K562 (cell line): ENCODE data around the gene GPM6B. TPM values are rescaled to one million over a fixed set of nuclear protein-coding genes. Genes with fewer than 3 reads are reported as not detected.

Experiments
- AFF1 ChIP-seq, 2 experiments: fragments of 450-650 bp; IDR thresholded peaks; 2 replicates each; pipeline ENCODE4 v1.6.1; 2018; ENCODE audit warnings: mild to moderate bottlenecking in 2 of 2, low read depth in 1 of 2; ENCODE audit not compliant: partially characterized antibody in 2 of 2
- MAZ ChIP-seq, 2 experiments: fragments of 450-650 bp in 1 of 2; sonication (generic) in 1 of 2; formaldehyde crosslinking; IDR thresholded peaks in 1 of 2; conservative IDR thresholded peaks in 1 of 2; 2 replicates each; pipeline versions ENCODE4 v1.4.0 to v1.5.0; 2020; ENCODE audit warnings: mild to moderate bottlenecking in 1 of 2, missing genetic modification reagents in 1 of 2
- MBD1 ChIP-seq: fragments of 250-450 bp; sonication (Bioruptor Pico); IDR thresholded peaks from 2 replicates; pipeline ENCODE4 v1.8.0; 2022; ENCODE audit warnings: inconsistent platforms
- ZNF134 ChIP-seq: fragments of 250-450 bp; sonication (Bioruptor Pico); conservative IDR thresholded peaks from 2 replicates; pipeline ENCODE4 v1.4.0; 2020
- ZNF609 ChIP-seq: sonication (generic); formaldehyde crosslinking; IDR thresholded peaks from 2 replicates; pipeline ENCODE4 v1.8.1; 2023; ENCODE audit warnings: missing genetic modification reagents, mild to moderate bottlenecking, borderline replicate concordance
- polyA plus RNA-seq, 8 experiments: library from polyadenylated mRNA; depleted of rRNA in 4 of 8; stranded (reverse) in 5 of 8; unstranded in 3 of 8; fragments of >200 nt; fragmentation: Nextera tagmentation in 2 of 8; fragmentation: Illumina TruSeq in 1 of 8; extraction: Ambion mirVana in 2 of 8; extraction: Trizol in 1 of 8; gene quantifications; 2 replicates each; pipeline versions ENCODE4 v1.2.1 to v1.2.3, GENCODE V29; 2011 to 2014; ENCODE audit warnings: inconsistent platforms in 1 of 8, missing spikeins in 1 of 8
- total RNA-seq, 7 experiments: library from RNA; depleted of rRNA in 6 of 7; stranded (reverse); fragments of >200 nt in 6 of 7; fragmentation: Illumina TruSeq in 2 of 7; extraction: Trizol in 2 of 7; gene quantifications; 2 replicates each; pipeline versions ENCODE4 v1.2.1 to v1.2.3, GENCODE V29; 2011 to 2021; ENCODE audit warnings: low replicate concordance in 1 of 7

The GPM6B gene
- total and polyA plus RNA-seq, 9 of the 15 experiments (the other 6 are each of a cell fraction or from before 2014, with no cell fraction given), result 0.14 to 0.32 TPM; not detected in 7

- TF ChIP-seq ZNF609 (CRISPR knock-in tag) (no peak), MAZ (CRISPR knock-in tag; conservative IDR thresholded peaks at IDR 0.05 in 1 of 2, IDR thresholded peaks at IDR 0.05 in 1 of 2) (no peak), AFF1 (IDR thresholded peaks at IDR 0.05; ENCODE audit: low read depth in 1 of 2, partially characterized antibody in 2 of 2) (no peak), ZNF134 (CRISPR knock-in tag) (peak; percentile 59), MBD1 (CRISPR knock-in tag) (no peak)
Measured at GRCh38 chrX:13843150-13843721, 26.3 kb upstream of the GPM6B start (continued).
